ENCODE data around the gene STK26. TPM values are rescaled to one million over a fixed set of nuclear protein-coding genes. Genes with fewer than 3 reads are reported as not detected.
"Not testable (repeated sequence)": the region's sequence is repeated elsewhere in the genome, so short reads cannot be mapped to it uniquely, and the experiment has no call there.

STK26 gene
- total RNA-seq, 4 donors from 2014 or later = 7.0 to 17.2 (median 15.0) TPM

GRCh38 chrX:132090403-132091159, 67.5 kb downstream of the STK26 start:
- H3K4me3 ChIP-seq (ENCODE audit: low read depth, poor library complexity, severe bottlenecking) = no peak overlapping the region
- intact Hi-C loops (cut with DNase I; ENCODE audit: low total_unique reads) = loop anchor here (10.0 kb wide), 1 partner anchor 534 kb away; no protein-coding TSS in a partner anchor
- no peak for TF ChIP-seq CTCF (IDR thresholded peaks at IDR 0.05)
- no peak for TF ChIP-seq POLR2A (IDR thresholded peaks at IDR 0.05)
- WGBS, 2 donors = 55 to 65% methylated on average over 8 of the region's 8 CpGs
- no peak for DNase-seq (ENCODE audit: low spot score in 2 of 2)

GRCh38 chrX:132092439-132093065, 69.5 kb downstream of the STK26 start:
- WGBS, 2 donors = 46% methylated on average over 7 of the region's 7 CpGs
- H3K4me3 ChIP-seq (ENCODE audit: low read depth, poor library complexity, severe bottlenecking) = no peak overlapping the region
- TF ChIP-seq CTCF (IDR thresholded peaks at IDR 0.05) (no peak), POLR2A (IDR thresholded peaks at IDR 0.05) (no peak)
- DNase-seq (ENCODE audit: low spot score in 2 of 2) = peak in 1 of 2 donors; percentile 34
- intact Hi-C loops (cut with DNase I; ENCODE audit: low total_unique reads) = loop anchor here (10.0 kb wide), 1 partner anchor 532 kb away; no protein-coding TSS in a partner anchor

GRCh38 chrX:132093239-132093860, 70.2 kb downstream of the STK26 start:
- intact Hi-C loops (cut with DNase I; ENCODE audit: low total_unique reads) = loop anchor here (10.0 kb wide), 1 partner anchor 531 kb away; no protein-coding TSS in a partner anchor
- no peak for TF ChIP-seq CTCF (IDR thresholded peaks at IDR 0.05)
- no peak for TF ChIP-seq POLR2A (IDR thresholded peaks at IDR 0.05)
- no peak for DNase-seq (ENCODE audit: low spot score in 2 of 2)
- WGBS, 2 donors = 45 to 55% methylated on average over 4 of the region's 4 CpGs
- no peak overlapping the region for H3K4me3 ChIP-seq (ENCODE audit: low read depth, poor library complexity, severe bottlenecking)

GRCh38 chrX:132094164-132094563, 71.1 kb downstream of the STK26 start:
- peak in 1 of 2 donors; percentile 13 for DNase-seq (ENCODE audit: low spot score in 2 of 2)
- intact Hi-C loops (cut with DNase I; ENCODE audit: low total_unique reads) = loop anchor here (10.0 kb wide), 1 partner anchor 531 kb away; no protein-coding TSS in a partner anchor
- 18 to 28% methylated on average over 2 of the region's 2 CpGs for WGBS, 2 donors
- H3K4me3 ChIP-seq (ENCODE audit: low read depth, poor library complexity, severe bottlenecking) = no peak overlapping the region
- TF ChIP-seq CTCF (IDR thresholded peaks at IDR 0.05) = no peak
- no peak for TF ChIP-seq POLR2A (IDR thresholded peaks at IDR 0.05)

GRCh38 chrX:132098704-132099103, 75.6 kb downstream of the STK26 start:
- not testable (repeated sequence) for H3K4me3 ChIP-seq (ENCODE audit: low read depth, poor library complexity, severe bottlenecking); DNase-seq (ENCODE audit: low spot score in 2 of 2)
- WGBS, 2 donors = 67 to 71% methylated on average over 4 of the region's 4 CpGs
- intact Hi-C loops (cut with DNase I; ENCODE audit: low total_unique reads) = loop anchor here (10.0 kb wide), 1 partner anchor 526 kb away; no protein-coding TSS in a partner anchor

- H3K4me3 ChIP-seq (ENCODE audit: low read depth, poor library complexity, severe bottlenecking) = no peak overlapping the region
- no peak for DNase-seq (ENCODE audit: low spot score in 2 of 2)
- TF ChIP-seq CTCF (IDR thresholded peaks at IDR 0.05) (no peak), POLR2A (IDR thresholded peaks at IDR 0.05) (no peak)
- WGBS, 2 donors = 69 to 73% methylated on average over 4 of the region's 4 CpGs
- intact Hi-C loops (cut with DNase I; ENCODE audit: low total_unique reads) = no loop called here
These were observed 78.1 kb downstream of the STK26 start for GRCh38 chrX:132101206-132101605.

Measured in lower leg skin (tissue), 4 donors.